ENCODE results near the gene BABAM2. TPM values are rescaled to one million over a fixed set of nuclear protein-coding genes. Genes with fewer than 3 reads are reported as not detected.

The BABAM2 gene
- total RNA-seq, 4 donors from 2014 or later = 33.2 to 70.3 (median 38.6) TPM

DNA sequence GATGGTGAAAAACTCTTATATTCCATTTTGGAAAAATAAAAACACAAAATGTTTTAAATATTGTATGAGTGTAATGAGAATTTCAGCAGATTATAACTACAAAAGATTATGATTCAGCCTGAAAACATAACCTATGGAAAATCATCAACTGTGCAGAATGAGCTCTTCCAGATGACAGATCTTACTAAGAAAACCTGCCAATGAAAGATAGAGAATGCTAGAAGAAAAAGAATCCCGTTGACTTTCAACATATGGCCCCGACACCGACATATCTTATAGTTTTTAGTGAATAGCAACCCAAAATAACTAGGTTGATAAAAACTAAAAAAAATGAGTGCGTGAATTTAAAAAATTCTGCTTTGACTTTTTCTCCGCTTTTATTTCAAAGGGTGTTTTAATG, 178.0 kb downstream of the BABAM2 start:
- H3K27me3 ChIP-seq = no peaks in the 10 kb centered on the region
- TF ChIP-seq CTCF (IDR thresholded peaks at IDR 0.05) = no peak
- no peak for TF ChIP-seq POLR2A (IDR thresholded peaks at IDR 0.05)
- no peak overlapping the region for H3K4me3 ChIP-seq (replicated peaks in 1 of 3)
- 97% methylated on average over 5 of the region's 5 CpGs for WGBS, 2 donors
- no peaks in the 10 kb centered on the region for H3K36me3 ChIP-seq
- DNase-seq = no peak
- no peaks in the 10 kb centered on the region for H3K9me3 ChIP-seq
- peaks cover 0 to 6% of the 10 kb centered on the region in 2 donors for H3K4me1 ChIP-seq
- H3K27ac ChIP-seq = no peak overlapping the region
- intact Hi-C loops (cut with DNase I) = no loop called here

DNA sequence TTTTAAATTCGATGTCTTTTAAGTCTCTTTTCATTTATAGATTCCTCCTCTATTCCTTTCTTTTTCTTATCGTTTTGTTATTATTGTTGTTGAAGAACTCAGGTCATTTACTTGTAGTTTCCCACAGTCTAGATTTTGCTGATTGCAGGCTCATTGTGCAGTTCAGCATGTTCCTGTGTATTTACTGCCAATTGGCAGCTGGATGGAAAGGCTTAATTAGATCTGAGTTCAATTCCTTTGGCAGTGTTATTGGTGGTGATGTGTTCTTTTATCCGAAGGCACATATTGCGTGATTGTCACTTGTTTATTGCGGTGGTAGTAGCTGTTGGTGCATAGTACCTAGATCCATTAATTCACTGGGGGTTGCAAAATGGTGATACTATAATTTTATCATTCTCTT, 180.7 kb downstream of the BABAM2 start:
- no peak for TF ChIP-seq CTCF (IDR thresholded peaks at IDR 0.05)
- no peak for TF ChIP-seq POLR2A (IDR thresholded peaks at IDR 0.05)

GRCh38 chr2:28074137-28074536, 183.6 kb downstream of the BABAM2 start:
- TF ChIP-seq POLR2A (IDR thresholded peaks at IDR 0.05) = no peak
- TF ChIP-seq CTCF (IDR thresholded peaks at IDR 0.05) = no peak
- 91 to 92% methylated on average over 1 of the region's 1 CpG for WGBS, 2 donors
- intact Hi-C loops (cut with DNase I) = no loop called here

More for the DNA sequence above, 180.7 kb downstream of the BABAM2 start:
- H3K4me1 ChIP-seq = peaks cover 0 to 6% of the 10 kb centered on the region in 2 donors
- WGBS, 2 donors = 60 to 68% methylated on average over 5 of the region's 5 CpGs
- intact Hi-C loops (cut with DNase I) = no loop called here
- no peaks in the 10 kb centered on the region for H3K36me3 ChIP-seq
- no peak for DNase-seq
- H3K27me3 ChIP-seq = no peaks in the 10 kb centered on the region
- no peak overlapping the region for H3K4me3 ChIP-seq (replicated peaks in 1 of 3)
- H3K27ac ChIP-seq = no peak overlapping the region
- H3K9me3 ChIP-seq = no peaks in the 10 kb centered on the region

DNA sequence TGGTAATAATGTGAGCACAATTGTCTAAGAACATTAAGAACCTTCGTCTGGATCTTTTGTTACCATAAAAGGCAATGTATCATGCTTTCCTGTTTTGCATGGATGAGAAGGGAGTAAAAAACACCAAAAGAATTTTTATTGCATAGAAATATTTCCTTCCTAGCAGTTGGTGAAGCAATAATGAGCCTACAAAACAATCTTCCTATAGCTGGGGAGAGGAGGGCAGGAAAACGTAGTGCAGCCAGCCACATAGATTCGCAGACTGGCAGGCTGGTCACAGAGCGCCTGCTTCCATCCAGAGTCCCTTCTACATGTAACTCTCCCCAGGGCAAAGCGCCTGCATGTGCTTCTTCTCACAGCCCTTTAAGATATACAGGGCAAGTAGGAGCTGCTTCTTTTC, 190.4 kb downstream of the BABAM2 start:
- Histone ChIP-seq H3K36me3 (no peaks in the 10 kb centered on the region), H3K4me1 (peaks cover 0 to 4% of the 10 kb centered on the region in 2 donors), H3K27me3 (no peaks in the 10 kb centered on the region), H3K4me3 (replicated peaks in 1 of 3) (no peak overlapping the region), H3K9me3 (no peaks in the 10 kb centered on the region), H3K27ac (no peak overlapping the region)
- TF ChIP-seq POLR2A (IDR thresholded peaks at IDR 0.05) (no peak), CTCF (IDR thresholded peaks at IDR 0.05) (no peak)
- intact Hi-C loops (cut with DNase I) = no loop called here
- DNase-seq = no peak
- 62 to 83% methylated on average over 5 of the region's 5 CpGs for WGBS, 2 donors

More at GRCh38 chr2:28074137-28074536, 183.6 kb downstream of the BABAM2 start:
- Histone ChIP-seq H3K27ac (no peak overlapping the region), H3K36me3 (no peaks in the 10 kb centered on the region), H3K4me3 (replicated peaks in 1 of 3) (no peak overlapping the region), H3K27me3 (no peaks in the 10 kb centered on the region), H3K4me1 (peaks cover 0 to 6% of the 10 kb centered on the region in 2 donors), H3K9me3 (no peaks in the 10 kb centered on the region)
- no peak for DNase-seq

DNA sequence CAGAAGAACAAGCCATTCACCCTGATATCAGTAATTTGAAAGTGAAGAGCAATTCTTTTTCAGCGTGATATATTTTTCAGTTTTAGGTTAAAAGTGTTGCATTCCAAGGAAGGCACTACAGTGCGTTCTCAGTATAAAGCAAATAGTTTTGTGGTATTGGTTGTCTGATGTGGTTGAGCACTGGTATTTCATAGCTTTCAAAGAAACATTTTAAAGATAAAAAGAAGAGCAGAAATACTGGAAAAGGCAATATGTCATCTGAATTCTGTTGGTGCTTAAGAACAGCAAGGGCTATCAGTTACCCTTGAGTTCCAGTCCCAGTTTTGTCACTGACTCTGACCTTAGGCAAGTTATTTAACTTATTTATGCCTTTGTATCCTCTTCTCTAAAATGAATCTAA, 191.6 kb downstream of the BABAM2 start:
- no peaks in the 10 kb centered on the region for H3K36me3 ChIP-seq
- WGBS, 2 donors = 94 to 97% methylated on average over 2 of the region's 2 CpGs
- intact Hi-C loops (cut with DNase I) = no loop called here
- no peaks in the 10 kb centered on the region for H3K27me3 ChIP-seq
- peaks cover 0 to 4% of the 10 kb centered on the region in 2 donors for H3K4me1 ChIP-seq
- TF ChIP-seq POLR2A (IDR thresholded peaks at IDR 0.05) (no peak), CTCF (IDR thresholded peaks at IDR 0.05) (no peak)
- no peak overlapping the region for H3K4me3 ChIP-seq (replicated peaks in 1 of 3)
- H3K9me3 ChIP-seq = no peaks in the 10 kb centered on the region
- H3K27ac ChIP-seq = no peak overlapping the region
- no peak for DNase-seq

Data from thyroid gland (tissue), 4 donors.